ENCODE measurements around the gene ZBTB7A.

ZBTB7A gene

GRCh38 chr19:4109626-4109945, 42.9 kb upstream of the ZBTB7A start:
- H3K4me3 ChIP-seq (ENCODE audit: low read depth, low read length): no peak overlapping the region
- TF ChIP-seq CTCF (IDR thresholded peaks at IDR 0.05; ENCODE audit: control insufficient read depth, extremely low read depth, insufficient read depth): no peak
- no peak for DNase-seq (ENCODE audit: low read depth)

GRCh38 chr19:4108767-4109625, 42.3 kb upstream of the ZBTB7A start:
- no peak for DNase-seq (ENCODE audit: low read depth)
- no peak for TF ChIP-seq CTCF (IDR thresholded peaks at IDR 0.05; ENCODE audit: control insufficient read depth, extremely low read depth, insufficient read depth)
- no peak overlapping the region for H3K4me3 ChIP-seq (ENCODE audit: low read depth, low read length)

- DNase-seq (ENCODE audit: low read depth): no peak
- TF ChIP-seq CTCF (IDR thresholded peaks at IDR 0.05; ENCODE audit: control insufficient read depth, extremely low read depth, insufficient read depth): no peak
- no peak overlapping the region for H3K4me3 ChIP-seq (ENCODE audit: low read depth, low read length)
Measured at GRCh38 chr19:4103080-4103433, 36.4 kb upstream of the ZBTB7A start.

- H3K4me3 ChIP-seq (ENCODE audit: low read depth, low read length): no peak overlapping the region
- no peak for DNase-seq (ENCODE audit: low read depth)
- TF ChIP-seq CTCF (IDR thresholded peaks at IDR 0.05; ENCODE audit: control insufficient read depth, extremely low read depth, insufficient read depth): no peak
Measured at GRCh38 chr19:4102339-4103079, 35.8 kb upstream of the ZBTB7A start.

GRCh38 chr19:4101496-4101770, 34.7 kb upstream of the ZBTB7A start:
- no peak for TF ChIP-seq CTCF (IDR thresholded peaks at IDR 0.05; ENCODE audit: control insufficient read depth, extremely low read depth, insufficient read depth)
- H3K4me3 ChIP-seq (ENCODE audit: low read depth, low read length): no peak overlapping the region

GRCh38 chr19:4100647-4101495, 34.2 kb upstream of the ZBTB7A start:
- no peak for DNase-seq (ENCODE audit: low read depth)
- TF ChIP-seq CTCF (IDR thresholded peaks at IDR 0.05; ENCODE audit: control insufficient read depth, extremely low read depth, insufficient read depth): no peak
- no peak overlapping the region for H3K4me3 ChIP-seq (ENCODE audit: low read depth, low read length)

More at GRCh38 chr19:4101496-4101770, 34.7 kb upstream of the ZBTB7A start:
- no peak for DNase-seq (ENCODE audit: low read depth)
